ENCODE data around the gene TAF11L10.
"Not testable (repeated sequence)": the region's sequence is repeated elsewhere in the genome, so short reads cannot be mapped to it uniquely, and the experiment has no call there.

Gene TAF11L10

DNA sequence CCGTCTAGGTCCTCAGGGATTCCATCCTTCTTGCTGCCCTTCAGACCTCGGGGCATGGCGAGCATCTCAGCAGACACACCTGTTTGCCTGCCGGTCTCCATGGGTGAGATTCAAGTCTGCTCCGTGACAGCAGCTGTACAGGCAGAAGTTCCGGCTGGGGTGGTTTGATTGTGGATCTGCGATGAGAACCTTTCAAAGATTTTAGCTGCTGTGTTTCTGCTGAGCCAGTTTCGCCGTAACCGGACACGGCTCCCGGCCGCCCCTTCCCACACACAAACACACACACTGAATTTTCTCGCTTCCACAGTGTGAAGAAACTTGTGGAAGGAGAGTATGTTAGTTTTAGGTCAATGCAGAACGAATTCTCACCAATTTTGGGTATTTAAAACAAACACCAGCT lies at the start of gene TAF11L10:
Gene TAF11L10 (minus strand): TSS at position 101 of the 400 bp plus-strand sequence.
- not testable (repeated sequence) for DNase-seq (ENCODE audit: low spot score)

DNA sequence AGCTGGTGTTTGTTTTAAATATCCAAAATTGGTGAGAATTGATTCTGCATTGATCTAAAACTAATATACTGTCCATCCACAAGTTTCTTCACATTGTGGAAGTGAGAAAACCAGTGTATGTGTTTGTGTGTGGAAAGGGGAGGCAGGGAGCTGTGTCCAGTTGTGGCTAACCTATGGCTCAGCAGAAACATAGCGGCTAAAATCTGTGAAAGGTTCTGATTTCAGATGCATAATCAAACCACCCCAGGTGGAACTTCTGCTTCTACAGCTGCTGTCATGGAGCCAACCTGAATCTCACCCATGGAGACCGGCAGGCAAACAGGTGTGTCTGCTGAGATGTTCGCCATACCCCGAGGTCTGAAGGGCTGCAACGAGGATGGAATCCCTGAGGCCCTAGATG lies 36.5 kb upstream of the TAF11L10 start, which contains the start of gene TAF11L14:
Gene TAF11L14 (plus strand): TSS at position 301 of the 400 bp plus-strand sequence.
- no peak for DNase-seq (ENCODE audit: low spot score)

DNA sequence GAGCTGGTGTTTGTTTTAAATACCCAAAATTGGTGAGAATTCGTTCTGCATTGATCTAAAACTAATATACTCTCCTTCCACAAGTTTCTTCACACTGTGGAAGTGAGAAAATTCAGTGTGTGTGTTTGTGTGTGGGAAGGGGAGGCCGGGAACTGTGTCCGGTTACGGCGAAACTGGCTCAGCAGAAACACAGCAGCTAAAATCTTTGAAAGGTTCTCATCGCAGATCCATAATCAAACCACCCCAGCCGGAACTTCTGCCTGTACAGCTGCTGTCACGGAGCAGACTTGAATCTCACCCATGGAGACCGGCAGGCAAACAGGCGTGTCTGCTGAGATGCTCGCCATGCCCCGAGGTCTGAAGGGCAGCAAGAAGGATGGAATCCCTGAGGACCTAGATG lies 34.2 kb upstream of the TAF11L10 start, which contains the start of gene TAF11L13:
Gene TAF11L13 (plus strand): TSS at position 301 of the 400 bp plus-strand sequence.
- not testable (repeated sequence) for DNase-seq (ENCODE audit: low spot score)

DNA sequence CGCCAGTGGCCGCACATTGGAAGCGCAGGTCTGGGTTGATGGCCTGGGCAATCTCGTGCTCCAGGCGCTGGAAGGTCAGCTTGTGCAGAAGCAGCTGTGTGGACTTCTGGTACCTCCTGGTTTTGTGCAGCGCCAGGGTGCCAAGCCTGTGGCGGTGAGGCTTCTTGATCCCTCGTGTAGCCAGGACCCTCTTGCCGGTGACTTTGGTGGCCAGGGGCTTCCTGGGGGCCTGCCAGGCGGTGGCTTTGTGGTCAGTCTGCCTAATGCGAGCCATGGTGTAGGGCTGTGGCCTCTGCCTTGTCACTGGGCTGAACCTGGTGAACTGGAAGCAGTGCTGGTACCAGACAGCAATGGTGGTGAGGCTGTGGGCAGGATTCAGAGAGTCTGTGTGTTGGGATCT lies 28.1 kb upstream of the TAF11L10 start:
- DNase-seq (ENCODE audit: low spot score): no peak

DNA sequence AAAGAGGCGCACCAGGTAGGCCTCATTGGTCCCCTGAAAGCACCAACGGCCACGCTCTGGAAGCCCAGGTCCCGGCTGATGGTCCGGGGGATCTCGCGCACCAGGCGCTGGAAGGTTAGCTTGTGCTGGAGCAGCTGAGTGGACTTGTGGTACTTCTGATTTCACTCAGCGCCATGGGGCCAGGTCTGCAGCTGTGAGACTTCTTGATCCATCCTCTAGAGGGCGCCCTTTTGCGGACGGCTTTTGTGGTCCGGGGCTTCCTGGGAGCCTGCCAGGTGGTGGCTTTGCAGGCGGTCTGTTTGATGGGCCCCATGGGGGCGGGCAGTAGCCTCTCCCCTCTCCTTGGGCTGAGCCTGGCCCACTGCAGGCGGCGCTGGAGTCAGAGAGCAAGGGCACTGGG lies 23.0 kb upstream of the TAF11L10 start:
- DNase-seq (ENCODE audit: low spot score): no peak

DNA sequence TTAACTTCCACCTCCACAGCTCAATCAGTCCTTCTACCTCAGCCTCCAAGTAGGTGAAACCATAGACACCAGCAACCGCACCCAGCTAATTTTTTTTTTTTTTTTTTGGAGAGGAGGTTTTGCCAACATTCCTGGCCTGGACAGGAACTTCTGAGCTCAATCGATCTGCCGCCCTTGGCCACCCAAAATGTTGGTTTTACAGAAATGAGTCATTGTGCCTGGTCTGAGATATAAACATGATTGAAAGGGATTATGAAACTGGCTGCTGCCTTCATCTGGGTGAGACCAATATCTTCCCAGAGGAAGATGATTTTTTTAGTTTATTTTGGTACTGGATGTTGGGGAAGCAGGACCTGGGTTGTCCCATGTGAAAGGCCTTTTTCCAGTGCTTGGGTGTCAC lies 21.7 kb upstream of the TAF11L10 start:
- DNase-seq (ENCODE audit: low spot score): no peak

DNA sequence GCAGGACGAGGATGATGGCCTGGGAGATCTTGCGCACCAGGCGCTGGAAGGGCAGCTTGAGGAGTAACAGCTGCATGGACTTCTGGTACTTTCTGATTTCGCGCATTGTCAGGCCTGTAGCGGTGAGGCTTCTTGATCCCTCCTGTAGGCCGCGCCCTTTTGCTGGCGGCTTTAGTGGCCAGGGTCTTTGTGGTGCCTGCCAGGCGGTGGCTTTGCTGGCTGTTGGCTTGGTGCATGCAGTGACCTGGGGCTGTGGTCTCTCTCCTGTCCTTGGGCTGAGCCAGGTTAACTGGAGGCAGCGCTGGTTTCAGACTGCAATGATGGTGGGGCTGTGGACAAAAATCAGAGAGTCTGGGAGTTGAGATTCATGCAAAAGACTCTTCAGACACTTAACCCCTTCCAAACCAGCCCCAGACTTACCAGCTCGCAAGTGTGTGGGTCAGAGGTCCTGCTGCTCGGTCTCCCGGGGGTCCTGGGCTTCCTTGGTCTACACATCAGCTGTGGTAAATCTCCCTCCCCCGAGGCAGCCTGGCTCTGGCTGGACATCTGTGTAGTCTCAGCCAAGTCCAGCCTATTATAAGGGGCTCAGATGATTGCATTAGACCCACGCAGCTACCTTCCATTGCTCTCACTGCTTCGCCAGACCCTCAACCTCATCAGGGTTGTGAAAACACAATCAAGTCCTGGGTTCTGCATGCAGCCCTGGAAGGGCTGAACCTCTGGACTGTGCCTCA lies 17.4 kb upstream of the TAF11L10 start:
- no peak for DNase-seq (ENCODE audit: low spot score)

DNA sequence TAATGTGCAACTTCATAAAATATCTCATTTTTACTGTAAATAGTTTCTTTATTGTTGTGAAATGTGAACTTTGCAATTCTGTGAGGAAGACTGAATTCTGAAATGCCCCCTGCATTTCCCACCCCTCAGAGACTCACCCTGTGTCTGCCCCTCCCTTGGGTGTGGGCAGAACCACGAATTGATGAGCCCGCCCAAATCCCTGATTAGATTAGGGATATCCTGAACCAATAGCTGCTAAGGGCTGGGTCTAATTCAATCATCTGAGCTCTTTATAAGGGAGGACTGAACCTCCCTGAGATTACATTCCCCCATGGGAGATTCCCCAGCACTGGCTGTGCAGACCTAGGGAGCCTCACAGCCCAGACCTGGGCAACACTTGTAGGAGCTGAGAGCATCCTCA lies 12.5 kb upstream of the TAF11L10 start, which contains the start of gene TAF11L12:
Gene TAF11L12 (plus strand): TSS at position 301 of the 400 bp plus-strand sequence.
- not testable (repeated sequence) for DNase-seq (ENCODE audit: low spot score)

DNA sequence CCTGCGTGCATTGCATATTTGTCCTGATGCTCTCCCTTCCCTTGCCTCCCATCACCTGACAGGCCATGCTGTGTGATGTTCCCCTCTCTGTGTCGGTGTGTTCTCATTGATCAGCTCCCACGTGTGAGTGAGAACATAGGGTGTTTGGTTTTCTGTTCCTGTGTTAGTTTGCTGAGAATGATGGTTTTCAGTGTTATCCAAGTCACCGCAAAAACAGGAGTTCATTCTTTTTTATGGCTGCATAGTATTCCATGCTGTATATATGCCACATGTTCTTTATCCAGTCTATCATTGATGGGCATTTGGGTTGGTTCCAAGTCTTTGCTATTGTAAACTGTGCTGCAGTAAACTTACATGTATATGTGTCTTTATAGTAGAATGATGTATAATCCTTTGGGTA lies 9.8 kb upstream of the TAF11L10 start:
- DNase-seq (ENCODE audit: low spot score): not testable (repeated sequence)

DNA sequence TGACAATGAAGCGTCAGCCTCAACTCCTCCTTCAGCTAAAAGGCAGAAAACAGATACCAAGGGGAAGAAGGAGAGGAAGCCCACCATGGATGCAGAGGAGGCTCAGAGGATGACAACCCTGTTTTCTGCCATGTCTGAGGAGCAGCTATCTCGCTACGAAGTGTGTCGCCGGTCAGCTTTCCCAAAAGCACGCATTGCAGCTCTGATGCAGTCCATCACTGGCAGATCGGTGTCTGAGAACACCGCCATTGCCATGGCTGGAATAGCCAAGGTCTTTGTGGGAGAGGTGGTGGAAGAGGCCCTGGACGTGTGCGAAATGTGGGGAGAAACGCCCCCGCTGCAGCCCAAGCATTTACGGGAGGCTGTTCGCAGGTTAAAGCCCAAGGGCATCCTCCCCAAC lies 7.3 kb upstream of the TAF11L10 start:
- DNase-seq (ENCODE audit: low spot score): no peak

DNA sequence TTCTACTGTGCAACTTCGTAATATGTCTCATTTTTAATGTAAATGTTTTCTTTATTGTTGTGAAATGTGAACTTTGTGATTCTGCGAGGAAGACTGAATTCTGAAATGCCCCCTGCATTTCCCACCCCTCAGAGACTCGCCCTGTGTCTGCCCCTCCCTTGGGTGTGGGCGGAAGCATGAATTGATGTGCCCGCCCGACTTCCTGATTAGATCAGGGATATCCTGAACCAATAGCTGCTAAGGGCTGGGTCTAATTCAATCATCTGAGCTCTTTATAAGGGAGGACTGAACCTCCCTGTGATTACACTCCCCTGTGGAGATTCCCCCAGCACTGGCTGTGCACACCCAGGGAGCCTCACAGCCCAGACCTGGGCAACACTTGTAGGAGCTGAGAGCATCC lies 6.3 kb upstream of the TAF11L10 start, which contains the start of gene TAF11L11:
Gene TAF11L11 (plus strand): TSS at position 304 of the 400 bp plus-strand sequence.
- not testable (repeated sequence) for DNase-seq (ENCODE audit: low spot score)

DNA sequence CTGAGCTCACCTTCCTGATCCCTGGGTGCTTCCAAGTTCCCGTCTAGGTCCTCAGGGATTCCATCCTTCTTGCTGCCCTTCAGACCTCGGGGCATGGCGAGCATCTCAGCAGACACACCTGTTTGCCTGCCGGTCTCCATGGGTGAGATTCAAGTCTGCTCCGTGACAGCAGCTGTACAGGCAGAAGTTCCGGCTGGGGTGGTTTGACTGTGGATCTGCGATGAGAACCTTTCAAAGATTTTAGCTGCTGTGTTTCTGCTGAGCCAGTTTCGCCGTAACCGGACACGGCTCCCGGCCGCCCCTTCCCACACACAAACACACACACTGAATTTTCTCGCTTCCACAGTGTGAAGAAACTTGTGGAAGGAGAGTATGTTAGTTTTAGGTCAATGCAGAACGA lies 3.4 kb downstream of the TAF11L10 start, which contains the start of gene TAF11L9:
Gene TAF11L9 (minus strand): TSS at position 140 of the 400 bp plus-strand sequence.
- not testable (repeated sequence) for DNase-seq (ENCODE audit: low spot score)

DNA sequence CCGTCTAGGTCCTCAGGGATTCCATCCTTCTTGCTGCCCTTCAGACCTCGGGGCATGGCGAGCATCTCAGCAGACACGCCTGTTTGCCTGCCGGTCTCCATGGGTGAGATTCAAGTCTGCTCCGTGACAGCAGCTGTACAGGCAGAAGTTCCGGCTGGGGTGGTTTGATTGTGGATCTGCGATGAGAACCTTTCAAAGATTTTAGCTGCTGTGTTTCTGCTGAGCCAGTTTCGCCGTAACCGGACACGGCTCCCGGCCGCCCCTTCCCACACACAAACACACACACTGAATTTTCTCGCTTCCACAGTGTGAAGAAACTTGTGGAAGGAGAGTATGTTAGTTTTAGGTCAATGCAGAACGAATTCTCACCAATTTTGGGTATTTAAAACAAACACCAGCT lies 6.8 kb downstream of the TAF11L10 start, which contains the start of gene TAF11L8:
Gene TAF11L8 (minus strand): TSS at position 101 of the 400 bp plus-strand sequence.
- not testable (repeated sequence) for DNase-seq (ENCODE audit: low spot score)

DNA sequence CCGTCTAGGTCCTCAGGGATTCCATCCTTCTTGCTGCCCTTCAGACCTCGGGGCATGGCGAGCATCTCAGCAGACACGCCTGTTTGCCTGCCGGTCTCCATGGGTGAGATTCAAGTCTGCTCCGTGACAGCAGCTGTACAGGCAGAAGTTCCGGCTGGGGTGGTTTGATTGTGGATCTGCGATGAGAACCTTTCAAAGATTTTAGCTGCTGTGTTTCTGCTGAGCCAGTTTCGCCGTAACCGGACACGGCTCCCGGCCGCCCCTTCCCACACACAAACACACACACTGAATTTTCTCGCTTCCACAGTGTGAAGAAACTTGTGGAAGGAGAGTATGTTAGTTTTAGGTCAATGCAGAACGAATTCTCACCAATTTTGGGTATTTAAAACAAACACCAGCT lies 12.0 kb downstream of the TAF11L10 start, which contains the start of gene TAF11L7:
Gene TAF11L7 (minus strand): TSS at position 101 of the 400 bp plus-strand sequence.
- not testable (repeated sequence) for DNase-seq (ENCODE audit: low spot score)

Measured in kidney capillary endothelial cell (primary cell).